ENCODE measurements around the gene PPAT. TPM values are rescaled to one million over a fixed set of nuclear protein-coding genes. Genes with fewer than 3 reads are reported as not detected.
"Not testable (repeated sequence)": the region's sequence is repeated elsewhere in the genome, so short reads cannot be mapped to it uniquely, and the experiment has no call there.

Gene PPAT
- polyA plus RNA-seq, 10 donors: 9.7 to 15.9 (median 12.7) TPM

- peak; percentile 96 to 99 (median 98) for DNase-seq
Observed at GRCh38 chr4:56387023-56388001, 48.1 kb downstream of the PPAT start, which contains the start of gene AASDH. AASDH (minus strand) TSS chr4:56387491; CDS start chr4:56384299, 3,192 bp downstream.

- DNase-seq: no peak
Observed at GRCh38 chr4:56386091-56386490, 49.3 kb downstream of the PPAT start.

DNA sequence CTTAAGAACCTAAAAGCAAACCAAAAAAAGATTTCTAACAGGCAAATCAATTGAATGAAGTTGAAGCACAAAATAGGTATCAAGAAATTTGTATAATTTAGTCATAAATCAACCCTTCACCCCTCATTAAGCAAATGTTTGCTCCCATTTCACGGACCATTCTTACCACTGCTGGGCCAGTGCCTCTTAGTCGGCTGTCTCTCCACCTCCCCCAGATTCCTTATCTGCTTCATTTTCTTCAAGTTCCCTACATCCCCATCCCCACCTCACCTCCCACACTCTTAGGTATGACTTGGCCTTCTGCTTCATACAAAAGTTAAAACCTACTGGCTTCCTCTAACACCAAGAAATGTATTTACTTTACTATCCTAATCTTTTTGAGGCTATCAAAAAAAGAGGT is 60.0 kb downstream of the PPAT start:
- no peak for DNase-seq

DNA sequence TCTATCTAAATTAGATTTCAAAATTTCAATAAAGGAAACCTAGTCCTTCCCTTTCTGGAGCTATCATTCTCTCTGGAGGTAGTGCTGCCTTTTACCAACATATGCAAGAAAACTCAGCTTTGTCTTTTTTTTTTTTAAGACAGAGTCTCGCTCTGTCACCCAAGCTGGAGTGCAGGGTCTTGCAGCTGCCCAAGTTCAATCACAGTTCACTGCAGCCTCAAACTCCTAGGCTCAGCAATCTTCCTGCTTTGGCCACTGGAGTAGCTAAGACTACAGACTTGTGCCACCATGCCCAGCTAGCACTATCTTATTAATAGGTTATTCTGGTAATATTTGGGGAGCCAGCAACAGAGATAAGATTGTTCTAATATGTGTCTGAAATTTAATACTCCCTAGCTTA is 60.5 kb downstream of the PPAT start:
- no peak for DNase-seq

DNA sequence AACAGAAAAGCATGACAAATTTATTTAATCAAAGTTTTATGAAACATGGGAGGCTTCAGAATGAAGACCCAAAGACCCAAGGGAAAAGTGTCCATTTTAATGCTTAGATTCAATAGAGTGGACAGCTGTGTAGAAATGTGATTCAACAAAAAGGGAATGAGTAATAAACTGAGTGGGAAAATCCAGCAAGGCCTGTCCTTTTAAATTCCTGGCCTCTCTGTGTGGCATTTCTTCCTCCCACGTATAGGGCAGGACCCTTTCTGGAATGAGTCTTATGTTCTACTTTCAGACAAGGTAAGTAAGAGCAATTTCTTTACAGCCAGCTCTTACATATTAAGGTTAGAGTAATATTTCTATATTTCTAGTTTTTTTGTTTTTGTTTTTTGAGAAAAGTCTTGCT is 62.6 kb downstream of the PPAT start:
- DNase-seq: no peak

DNA sequence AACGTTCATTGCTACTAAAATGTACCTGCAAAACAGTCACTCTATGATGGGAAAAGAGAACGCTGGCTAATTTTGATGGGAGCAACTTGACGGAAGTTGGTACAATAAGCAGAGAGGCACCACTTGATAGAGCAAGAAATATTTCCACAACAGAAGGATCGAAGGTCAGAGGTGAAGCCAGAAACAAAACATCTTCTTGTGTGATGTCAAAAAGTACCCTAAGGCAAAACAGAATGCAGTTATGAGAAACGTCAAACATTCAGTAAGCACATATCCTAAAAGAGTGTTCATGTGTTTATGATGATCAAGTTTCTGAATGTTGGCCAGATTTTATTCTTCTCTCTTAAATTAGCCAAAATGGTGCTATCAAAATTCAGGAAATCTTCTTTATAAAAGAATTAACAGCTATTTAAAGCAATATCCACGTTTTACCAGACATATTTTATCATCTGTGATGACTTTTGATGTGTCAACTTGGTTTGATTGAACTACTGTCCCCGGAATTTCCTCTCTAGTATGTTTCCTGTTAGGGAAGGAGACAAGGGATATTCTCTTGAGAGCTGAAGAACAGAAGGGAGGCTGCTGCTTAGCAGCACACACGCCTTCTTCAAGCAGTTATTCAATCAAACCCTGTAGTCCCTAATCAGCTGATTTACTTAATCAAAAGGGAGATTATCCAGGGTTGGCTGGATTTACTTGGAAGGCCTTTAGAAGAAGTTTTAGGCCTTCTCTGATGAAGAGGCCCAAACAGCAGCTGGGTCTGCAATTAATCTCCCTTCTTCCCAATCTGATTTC is 63.8 kb downstream of the PPAT start:
- no peak for DNase-seq

- no peak for DNase-seq
Observed at GRCh38 chr4:56370377-56370776, 65.0 kb downstream of the PPAT start.

DNA sequence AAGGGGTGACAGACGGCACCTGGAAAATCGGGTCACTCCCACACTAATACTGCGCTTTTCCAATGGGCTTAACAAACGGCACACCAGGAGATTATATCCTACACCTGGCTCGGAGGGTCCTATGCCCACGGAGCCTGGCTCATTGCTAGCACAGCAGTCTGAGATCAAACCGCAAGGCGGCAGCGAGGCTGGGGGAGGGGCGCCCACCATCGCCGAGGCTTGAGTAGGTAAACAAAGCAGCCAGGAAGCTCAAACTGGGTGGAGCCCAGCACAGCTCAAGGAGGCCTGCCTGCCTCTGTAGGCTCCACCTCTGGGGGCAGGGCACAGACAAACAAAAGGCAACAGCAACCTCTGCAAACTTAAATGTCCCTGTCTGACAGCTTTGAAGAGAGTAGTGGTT is 72.4 kb downstream of the PPAT start:
- not testable (repeated sequence) for DNase-seq

- DNase-seq: no peak
Observed at GRCh38 chr4:56360071-56360470, 75.3 kb downstream of the PPAT start.

GRCh38 chr4:56356650-56357049 is 78.8 kb downstream of the PPAT start:
- no peak for DNase-seq

DNA sequence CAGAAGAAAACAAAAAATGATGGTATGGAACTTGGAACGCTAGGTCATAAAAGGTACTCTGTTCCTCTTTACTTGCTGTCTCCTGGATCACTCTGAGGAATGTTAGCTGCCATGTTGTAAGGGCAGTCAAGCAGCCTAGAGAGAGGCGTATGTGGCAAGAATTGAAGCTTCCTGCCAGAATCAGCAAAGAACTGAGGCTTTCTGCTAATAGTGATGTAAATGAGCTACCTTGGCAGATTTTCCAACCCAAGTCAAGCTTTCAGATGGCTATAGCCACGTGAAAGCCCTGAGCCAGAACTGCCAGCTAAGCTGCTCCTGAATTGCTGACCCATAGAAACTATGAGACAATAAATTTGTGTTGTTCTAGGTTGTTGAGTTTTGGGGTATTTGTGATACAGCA is 86.8 kb downstream of the PPAT start:
- no peak for DNase-seq

GRCh38 chr4:56345458-56345857 is 90.0 kb downstream of the PPAT start:
- DNase-seq: no peak

Other genes starting within 250 kb of the PPAT start
- 10 to 100 TPM in 8 of 10 donors, 1 to 10 TPM in 2; 9.6 to 14.6 (median 11.9) TPM for gene AASDH, start 48.1 kb downstream of the PPAT start, polyA plus RNA-seq (ENCODE audit: insufficient read length in 10 of 10)
- gene PAICS, start 645 bp upstream of the PPAT start, polyA plus RNA-seq (ENCODE audit: insufficient read length in 10 of 10): 10 to 100 TPM; 50.9 to 80.3 (median 66.5) TPM
- 10 to 100 TPM; 61.9 to 86.3 (median 75.9) TPM for gene SRP72, start 32.0 kb upstream of the PPAT start, polyA plus RNA-seq (ENCODE audit: insufficient read length in 10 of 10)
- under 1 TPM; 0.08 to 0.50 (median 0.27) TPM for gene ARL9, start 70.2 kb upstream of the PPAT start, polyA plus RNA-seq (ENCODE audit: insufficient read length in 10 of 10)
- gene HOPX, start 245.7 kb upstream of the PPAT start, polyA plus RNA-seq (ENCODE audit: insufficient read length in 10 of 10): 10 to 100 TPM; 11.0 to 47.7 (median 32.5) TPM